Astrocyte (in vitro differentiated cells and primary cell): ENCODE results near the gene RBP3.

Experiments used
- CTCF ChIP-seq: IDR thresholded peaks from 2 replicates; pipeline ENCODE4 v1.5.1; 2011; ENCODE audit warnings: low read depth, mild to moderate bottlenecking, inconsistent platforms, low read length, moderate library complexity; ENCODE audit not compliant: insufficient read depth
- EZH2 ChIP-seq: IDR thresholded peaks from 2 replicates; pipeline ENCODE4 v1.6.1; 2012; ENCODE audit warnings: mild to moderate bottlenecking, low read length, inconsistent platforms; ENCODE audit not compliant: insufficient read depth

GRCh38 chr10:47308775-47309174 lies 39.4 kb upstream of the RBP3 start:
- no peak for TF ChIP-seq CTCF
- TF ChIP-seq EZH2, result no peak
